ENCODE results near the gene AKAP12.

AKAP12 gene

DNA sequence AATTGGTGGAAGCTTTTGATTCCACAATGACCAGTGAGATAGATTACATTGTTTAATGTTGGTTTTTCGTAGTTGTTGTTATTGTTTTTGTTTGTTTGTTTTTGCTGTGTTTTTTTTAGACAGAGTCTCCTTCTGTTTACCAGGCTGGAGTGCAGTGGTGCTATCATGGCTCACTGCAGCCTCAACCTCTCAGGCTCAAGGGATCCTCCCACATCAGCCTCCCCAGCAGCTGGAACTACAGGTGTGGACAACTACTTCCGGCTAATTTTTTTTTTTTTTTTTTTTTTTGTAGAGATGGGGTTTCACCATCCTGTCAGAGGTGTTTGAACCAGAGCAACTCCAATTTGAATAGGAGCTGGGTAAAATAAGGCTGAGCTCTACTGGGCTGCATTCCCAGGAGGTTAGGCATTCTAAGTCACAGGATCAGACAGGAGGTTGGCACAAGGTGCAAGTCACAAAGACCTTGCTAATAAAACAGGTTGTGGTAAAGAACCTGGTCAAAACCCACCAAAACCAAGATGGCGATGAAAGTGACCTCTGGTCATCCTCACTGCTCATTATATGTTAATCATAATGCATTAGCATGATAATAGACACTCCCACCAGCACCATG, 10.9 kb upstream of the AKAP12 start:
- no peaks in the 10 kb centered on the region for H3K36me3 ChIP-seq (ENCODE audit: insufficient read depth, low read length)
- no peak overlapping the region for H3K4me3 ChIP-seq
- no peak overlapping the region for H3K9ac ChIP-seq (ENCODE audit: insufficient read length)
- TF ChIP-seq POLR2AphosphoS5 (IDR thresholded peaks at IDR 0.05; ENCODE audit: borderline replicate concordance, low read depth, low read length) (no peak), EZH2 (IDR thresholded peaks at IDR 0.05) (no peak), FOXP2 (optimal IDR thresholded peaks at IDR 0.05; ENCODE audit: control extremely low read depth, extremely low read length, insufficient read depth) (no peak)
- H3K27ac ChIP-seq = no peak overlapping the region
- DNase-seq (ENCODE audit: low read depth, low spot score) = no peak
- H3K9me3 ChIP-seq (ENCODE audit: low read depth, low read length) = no peaks in the 10 kb centered on the region

DNA sequence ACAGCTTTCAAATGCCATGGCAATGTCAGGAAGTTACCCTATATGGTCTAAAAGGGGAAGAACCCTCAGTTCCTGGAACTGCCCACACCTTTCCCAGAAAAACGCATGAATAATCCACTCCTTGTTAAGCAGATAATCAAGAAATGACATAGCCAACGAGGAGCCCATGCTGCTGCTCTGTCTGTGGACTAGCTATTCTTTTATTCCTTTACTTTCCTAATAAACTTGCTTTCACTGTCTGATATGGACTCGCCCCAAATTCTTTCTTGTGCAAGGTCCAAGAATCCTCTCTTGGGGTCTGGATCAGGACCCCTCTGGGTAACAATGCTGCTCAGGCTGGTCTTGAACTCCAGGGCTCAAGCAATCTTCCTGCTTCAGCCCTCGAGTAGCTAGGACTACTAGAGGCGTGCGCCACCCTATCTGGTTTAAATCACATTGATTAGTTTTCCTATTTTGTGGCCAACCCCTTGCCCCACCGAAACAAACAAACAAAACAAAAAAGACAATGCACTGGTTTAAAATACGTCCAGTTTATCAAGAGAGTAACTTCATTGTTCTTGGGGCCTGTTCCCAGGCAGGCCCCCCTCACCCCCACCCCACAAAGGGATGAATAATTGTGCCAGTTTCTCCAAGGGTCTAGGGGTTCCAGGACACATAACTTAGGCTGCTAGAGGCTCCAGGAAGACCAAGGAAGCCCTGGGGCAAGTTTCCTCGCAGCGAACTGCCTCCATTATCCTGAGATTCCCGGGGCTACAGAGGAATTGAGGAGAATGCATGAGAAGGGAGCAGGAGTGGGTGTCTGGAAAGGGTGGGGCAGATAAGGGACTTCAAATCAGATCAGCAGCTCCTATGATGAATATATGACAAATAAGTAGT, 10.1 kb upstream of the AKAP12 start:
- Histone ChIP-seq H3K4me3 (no peak overlapping the region), H3K36me3 (ENCODE audit: insufficient read depth, low read length) (no peaks in the 10 kb centered on the region), H3K27ac (no peak overlapping the region), H3K9me3 (ENCODE audit: low read depth, low read length) (no peaks in the 10 kb centered on the region), H3K9ac (ENCODE audit: insufficient read length) (no peak overlapping the region)
- DNase-seq (ENCODE audit: low read depth, low spot score) = no peak
- no peak for TF ChIP-seq FOXP2 (optimal IDR thresholded peaks at IDR 0.05; ENCODE audit: control extremely low read depth, extremely low read length, insufficient read depth)
- TF ChIP-seq EZH2 (IDR thresholded peaks at IDR 0.05) = no peak
- TF ChIP-seq POLR2AphosphoS5 (IDR thresholded peaks at IDR 0.05; ENCODE audit: borderline replicate concordance, low read depth, low read length) = no peak

DNA sequence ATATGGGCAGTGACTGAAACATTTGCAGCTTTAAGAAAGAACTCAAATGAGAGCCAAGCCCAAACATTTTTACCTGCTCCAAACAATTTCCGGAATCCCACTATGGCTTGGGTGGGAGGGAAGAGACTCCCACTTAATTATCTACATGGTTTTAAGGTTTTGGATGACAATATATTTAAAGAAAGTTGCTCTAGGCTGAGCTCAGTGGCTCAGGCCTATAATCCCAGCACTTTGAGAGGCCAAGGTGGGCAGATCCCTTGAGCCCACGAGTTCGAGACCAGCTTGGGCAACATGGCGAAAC, 9.5 kb upstream of the AKAP12 start:
- H3K9ac ChIP-seq (ENCODE audit: insufficient read length) = no peak overlapping the region

DNA sequence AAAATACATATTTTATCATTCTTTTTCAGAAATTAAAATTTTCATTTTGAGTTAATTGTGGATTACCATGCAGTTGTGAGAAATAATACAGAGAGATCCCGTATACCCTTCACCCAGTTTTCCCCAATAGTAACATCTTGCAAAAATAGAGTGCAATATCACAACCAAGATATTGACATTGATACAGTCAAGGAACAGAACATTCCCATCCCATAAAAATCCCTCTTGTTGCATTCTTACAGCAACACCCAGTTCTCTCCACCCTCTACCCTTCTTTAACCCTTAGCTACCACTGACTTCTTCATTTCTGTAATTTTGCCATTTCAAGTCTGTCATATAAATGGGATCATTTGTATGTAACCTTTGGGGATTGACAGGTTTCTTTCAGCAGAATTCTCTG, 6.9 kb upstream of the AKAP12 start:
- Histone ChIP-seq H3K27ac (no peak overlapping the region), H3K36me3 (ENCODE audit: insufficient read depth, low read length) (no peaks in the 10 kb centered on the region), H3K4me3 (no peak overlapping the region), H3K9ac (ENCODE audit: insufficient read length) (no peak overlapping the region), H3K9me3 (ENCODE audit: low read depth, low read length) (no peaks in the 10 kb centered on the region)
- TF ChIP-seq POLR2AphosphoS5 (IDR thresholded peaks at IDR 0.05; ENCODE audit: borderline replicate concordance, low read depth, low read length) (no peak), FOXP2 (optimal IDR thresholded peaks at IDR 0.05; ENCODE audit: control extremely low read depth, extremely low read length, insufficient read depth) (no peak), EZH2 (IDR thresholded peaks at IDR 0.05) (no peak)
- DNase-seq (ENCODE audit: low read depth, low spot score) = no peak

More for the DNA sequence above, 9.5 kb upstream of the AKAP12 start:
- no peak overlapping the region for H3K27ac ChIP-seq
- H3K9me3 ChIP-seq (ENCODE audit: low read depth, low read length) = no peaks in the 10 kb centered on the region
- TF ChIP-seq EZH2 (IDR thresholded peaks at IDR 0.05) (no peak), FOXP2 (optimal IDR thresholded peaks at IDR 0.05; ENCODE audit: control extremely low read depth, extremely low read length, insufficient read depth) (no peak)
- H3K4me3 ChIP-seq = no peak overlapping the region
- H3K36me3 ChIP-seq (ENCODE audit: insufficient read depth, low read length) = no peaks in the 10 kb centered on the region
- DNase-seq (ENCODE audit: low read depth, low spot score) = no peak

DNA sequence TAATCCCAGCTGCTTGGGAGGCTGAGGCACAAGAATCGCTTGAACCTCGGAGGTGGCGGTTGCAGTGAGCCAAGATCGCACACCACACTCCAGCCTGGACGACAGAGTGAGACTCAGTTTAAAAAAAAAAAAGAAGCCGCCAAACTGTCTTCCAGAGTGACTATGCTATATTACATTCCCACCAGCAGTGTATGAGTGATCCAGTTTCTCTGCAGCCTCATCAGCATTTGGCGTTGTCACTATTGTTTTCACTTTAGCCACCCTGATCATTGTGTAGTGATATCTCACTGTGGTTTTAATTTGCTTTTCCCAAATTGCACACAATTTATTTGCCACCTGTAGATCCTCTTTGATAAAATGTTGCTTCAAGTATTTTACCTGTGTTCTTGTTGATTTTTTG, 6.0 kb upstream of the AKAP12 start:
- H3K27ac ChIP-seq = no peak overlapping the region

DNA sequence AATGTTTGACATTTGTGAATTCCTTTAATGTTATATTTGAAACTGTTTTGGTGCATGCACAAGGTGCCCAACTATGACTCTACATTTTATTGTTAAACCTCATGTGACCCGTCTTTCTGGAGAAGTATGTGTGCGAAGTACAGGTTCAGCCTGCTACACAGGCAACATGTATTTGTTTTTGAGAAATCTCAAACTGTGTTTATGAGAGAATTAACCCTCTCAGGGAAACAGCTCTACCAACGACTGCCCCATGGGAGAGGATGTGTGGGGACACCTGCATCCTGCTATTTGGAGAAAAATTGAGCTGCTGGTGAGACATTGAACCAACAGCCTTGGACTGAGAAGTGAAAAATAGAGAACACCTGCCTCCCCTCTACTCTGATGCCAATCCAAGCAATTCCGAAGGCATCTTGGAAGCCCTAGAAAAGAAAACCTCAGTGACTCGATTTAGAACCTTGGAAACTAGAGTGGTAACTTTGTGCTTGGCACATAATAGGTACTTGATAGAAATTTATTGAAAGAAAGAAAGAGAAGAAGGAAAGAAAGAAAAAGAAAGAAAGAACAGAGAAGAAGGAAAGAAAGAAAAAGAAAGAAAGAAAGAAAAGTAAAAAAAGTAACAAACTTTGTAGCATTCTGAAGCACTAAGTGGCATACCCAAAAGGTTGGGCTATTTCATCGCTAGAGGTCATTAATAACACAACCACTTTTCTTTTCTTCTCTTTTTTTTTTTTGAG, 2.9 kb upstream of the AKAP12 start:
- no peak overlapping the region for H3K4me3 ChIP-seq
- H3K9me3 ChIP-seq (ENCODE audit: low read depth, low read length) = no peaks in the 10 kb centered on the region
- DNase-seq (ENCODE audit: low read depth, low spot score) = no peak
- H3K9ac ChIP-seq (ENCODE audit: insufficient read length) = no peak overlapping the region
- TF ChIP-seq POLR2AphosphoS5 (IDR thresholded peaks at IDR 0.05; ENCODE audit: borderline replicate concordance, low read depth, low read length) = no peak
- no peak for TF ChIP-seq EZH2 (IDR thresholded peaks at IDR 0.05)
- TF ChIP-seq FOXP2 (optimal IDR thresholded peaks at IDR 0.05; ENCODE audit: control extremely low read depth, extremely low read length, insufficient read depth) = no peak
- no peak overlapping the region for H3K27ac ChIP-seq
- no peaks in the 10 kb centered on the region for H3K36me3 ChIP-seq (ENCODE audit: insufficient read depth, low read length)

More for the DNA sequence above, 6.0 kb upstream of the AKAP12 start:
- no peaks in the 10 kb centered on the region for H3K36me3 ChIP-seq (ENCODE audit: insufficient read depth, low read length)
- no peak overlapping the region for H3K9ac ChIP-seq (ENCODE audit: insufficient read length)
- TF ChIP-seq EZH2 (IDR thresholded peaks at IDR 0.05) (no peak), FOXP2 (optimal IDR thresholded peaks at IDR 0.05; ENCODE audit: control extremely low read depth, extremely low read length, insufficient read depth) (no peak), POLR2AphosphoS5 (IDR thresholded peaks at IDR 0.05; ENCODE audit: borderline replicate concordance, low read depth, low read length) (no peak)
- no peaks in the 10 kb centered on the region for H3K9me3 ChIP-seq (ENCODE audit: low read depth, low read length)
- no peak overlapping the region for H3K4me3 ChIP-seq
- DNase-seq (ENCODE audit: low read depth, low spot score) = no peak

DNA sequence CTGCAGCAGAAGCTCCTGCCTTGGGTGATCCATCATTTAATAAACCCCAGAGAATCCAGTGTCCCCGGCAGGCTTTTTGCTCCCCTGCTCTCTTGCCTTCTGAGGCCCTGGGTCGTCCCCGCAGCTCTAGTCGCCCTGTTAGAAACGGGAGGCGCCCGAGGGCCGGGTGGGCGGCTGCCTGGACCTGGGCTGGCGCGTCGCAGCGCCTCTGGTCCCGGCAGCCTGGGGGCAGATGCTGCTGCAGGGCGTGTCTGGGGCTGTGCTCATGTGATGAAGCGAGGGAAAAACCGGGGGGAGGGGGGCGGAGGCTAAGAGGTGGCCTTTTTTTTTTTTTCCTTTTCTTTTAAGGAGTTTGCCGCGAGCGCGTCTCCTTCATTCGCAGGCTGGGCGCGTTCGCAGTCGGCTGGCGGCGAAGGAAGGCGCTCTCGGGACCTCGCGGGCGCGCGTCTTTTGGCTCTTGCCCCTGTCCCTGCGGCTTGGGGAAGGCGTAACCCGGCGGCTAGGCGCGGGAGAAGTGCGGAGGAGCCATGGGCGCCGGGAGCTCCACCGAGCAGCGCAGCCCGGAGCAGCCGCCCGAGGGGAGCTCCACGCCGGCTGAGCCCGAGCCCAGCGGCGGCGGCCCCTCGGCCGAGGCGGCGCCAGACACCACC, 394 bp downstream of the AKAP12 start:
- Histone ChIP-seq H3K9ac (ENCODE audit: insufficient read length) (peak overlapping the region; percentile 45), H3K27ac (no peak overlapping the region), H3K36me3 (ENCODE audit: insufficient read depth, low read length) (no peaks in the 10 kb centered on the region), H3K4me3 (peak overlapping the region; percentile 92), H3K9me3 (ENCODE audit: low read depth, low read length) (no peaks in the 10 kb centered on the region)
- no peak for DNase-seq (ENCODE audit: low read depth, low spot score)
- TF ChIP-seq EZH2 (IDR thresholded peaks at IDR 0.05) = no peak
- no peak for TF ChIP-seq POLR2AphosphoS5 (IDR thresholded peaks at IDR 0.05; ENCODE audit: borderline replicate concordance, low read depth, low read length)
- TF ChIP-seq FOXP2 (optimal IDR thresholded peaks at IDR 0.05; ENCODE audit: control extremely low read depth, extremely low read length, insufficient read depth) = no peak

Data from SK-N-MC (cell line).